OCI-LY1 (cell line): ENCODE results near the gene KLHL14.
A peak's percentile ranks its signal among the peaks of the same experiment; 100 is the strongest.

Experiments
- H2AFZ ChIP-seq: fragments of 200-600 bp; sonication (generic), shearing (Covaris generic); 2 replicates; pipeline ENCODE4 v1.6.0; 2014; ENCODE audit warnings: antibody characterized with exemption, mild to moderate bottlenecking, low read length
- H3F3A ChIP-seq: fragments of 200-600 bp; sonication (generic), shearing (Covaris generic); 2 replicates; pipeline ENCODE4 v1.6.0; 2014; ENCODE audit warnings: mild to moderate bottlenecking, antibody characterized with exemption, low read length, moderate library complexity; ENCODE audit not compliant: insufficient read depth
- H3K27ac ChIP-seq: fragments of 200-600 bp; sonication (generic); 2 replicates; pipeline ENCODE4 v1.5.1; 2014; ENCODE audit warnings: low read length, mixed run types, mild to moderate bottlenecking, low read depth; ENCODE audit not compliant: poor library complexity, severe bottlenecking
- H3K27me3 ChIP-seq: fragments of 200-600 bp; sonication (generic); 2 replicates; pipeline ENCODE4 v1.6.0; 2014; ENCODE audit warnings: antibody characterized with exemption, mild to moderate bottlenecking, low read length, moderate library complexity; ENCODE audit not compliant: insufficient read depth
- H3K36me3 ChIP-seq: fragments of 200-600 bp; sonication (generic); 2 replicates; pipeline ENCODE4 v1.6.1; 2014; ENCODE audit warnings: mild to moderate bottlenecking, antibody characterized with exemption, low read length, moderate library complexity, mixed read lengths; ENCODE audit not compliant: insufficient read depth
- H3K4me1 ChIP-seq: fragments of 200-600 bp; sonication (generic); 2 replicates; pipeline ENCODE4 v1.5.1; 2014; ENCODE audit warnings: mild to moderate bottlenecking, low read length, moderate library complexity; ENCODE audit not compliant: insufficient read depth, severe bottlenecking
- H3K4me2 ChIP-seq: fragments of 200-600 bp; sonication (generic), shearing (Covaris generic); 2 replicates; pipeline ENCODE4 v1.6.1; 2014; ENCODE audit warnings: low read length
- H3K4me3 ChIP-seq: fragments of 200-600 bp; sonication (generic); 2 replicates; pipeline ENCODE4 v1.5.1; 2014; ENCODE audit warnings: low read length, low read depth, mild to moderate bottlenecking, mixed read lengths; ENCODE audit not compliant: poor library complexity, severe bottlenecking
- H3K79me2 ChIP-seq: fragments of 200-600 bp; shearing (Covaris generic); 2 replicates; pipeline ENCODE4 v1.6.1; 2016; ENCODE audit warnings: mixed run types, low read length, mixed read lengths; ENCODE audit not compliant: insufficient read depth
- H3K9ac ChIP-seq: fragments of 200-600 bp; sonication (generic), shearing (Covaris generic); 2 replicates; pipeline ENCODE4 v1.6.1; 2014; ENCODE audit warnings: mild to moderate bottlenecking, low read length, mixed read lengths
- H3K9me2 ChIP-seq: fragments of 200-600 bp; sonication (generic), shearing (Covaris generic); 2 replicates; pipeline ENCODE4 v1.6.1; 2014; ENCODE audit warnings: low read depth, mild to moderate bottlenecking, low read length, mixed read lengths
- H3K9me3 ChIP-seq: fragments of 200-600 bp; shearing (Covaris generic); 2 replicates; pipeline ENCODE4 v1.6.1; 2014; ENCODE audit warnings: low read length, mixed read lengths
- H4K20me1 ChIP-seq: fragments of 200-600 bp; sonication (generic), shearing (Covaris generic); 2 replicates; pipeline ENCODE4 v1.6.0; 2016; ENCODE audit warnings: mild to moderate bottlenecking, low read length; ENCODE audit not compliant: insufficient read depth
- EZH2 ChIP-seq: fragments of 200-600 bp; sonication (generic), shearing (Covaris generic); IDR thresholded peaks from 2 replicates; pipeline ENCODE4 v1.8.0; 2017; ENCODE audit warnings: borderline replicate concordance, mixed run types, mild to moderate bottlenecking, antibody characterized with exemption, low read length, moderate library complexity, mixed read lengths
- TF ChIP-seq, protein P1 (sequence below): fragments of 200-600 bp; sonication (generic), shearing (Covaris generic); IDR thresholded peaks from 2 replicates; pipeline ENCODE4 v1.5.1; 2017; ENCODE audit warnings: mild to moderate bottlenecking, antibody characterized with exemption, low read length, moderate library complexity, mixed read lengths

The KLHL14 gene

GRCh38 chr18:32769071-32769585 lies 3.7 kb downstream of the KLHL14 start:
- H3K9me2 ChIP-seq: no peaks in the 10 kb centered on the region
- no peaks in the 10 kb centered on the region for H4K20me1 ChIP-seq
- H3K27me3 ChIP-seq: no peaks in the 10 kb centered on the region
- TF ChIP-seq, protein P1, sequence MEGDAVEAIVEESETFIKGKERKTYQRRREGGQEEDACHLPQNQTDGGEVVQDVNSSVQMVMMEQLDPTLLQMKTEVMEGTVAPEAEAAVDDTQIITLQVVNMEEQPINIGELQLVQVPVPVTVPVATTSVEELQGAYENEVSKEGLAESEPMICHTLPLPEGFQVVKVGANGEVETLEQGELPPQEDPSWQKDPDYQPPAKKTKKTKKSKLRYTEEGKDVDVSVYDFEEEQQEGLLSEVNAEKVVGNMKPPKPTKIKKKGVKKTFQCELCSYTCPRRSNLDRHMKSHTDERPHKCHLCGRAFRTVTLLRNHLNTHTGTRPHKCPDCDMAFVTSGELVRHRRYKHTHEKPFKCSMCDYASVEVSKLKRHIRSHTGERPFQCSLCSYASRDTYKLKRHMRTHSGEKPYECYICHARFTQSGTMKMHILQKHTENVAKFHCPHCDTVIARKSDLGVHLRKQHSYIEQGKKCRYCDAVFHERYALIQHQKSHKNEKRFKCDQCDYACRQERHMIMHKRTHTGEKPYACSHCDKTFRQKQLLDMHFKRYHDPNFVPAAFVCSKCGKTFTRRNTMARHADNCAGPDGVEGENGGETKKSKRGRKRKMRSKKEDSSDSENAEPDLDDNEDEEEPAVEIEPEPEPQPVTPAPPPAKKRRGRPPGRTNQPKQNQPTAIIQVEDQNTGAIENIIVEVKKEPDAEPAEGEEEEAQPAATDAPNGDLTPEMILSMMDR: no peak
- TF ChIP-seq EZH2: no peak
- peaks cover 68% of the 10 kb centered on the region for H3K4me1 ChIP-seq
- peaks cover 47% of the 10 kb centered on the region for H3K79me2 ChIP-seq
- H3K27ac ChIP-seq: peak overlapping the region; percentile 94
- no peaks in the 10 kb centered on the region for H3K9me3 ChIP-seq
- H3K4me2 ChIP-seq: peak overlapping the region; percentile 92
- no peak overlapping the region for H2AFZ ChIP-seq
- no peaks in the 10 kb centered on the region for H3K36me3 ChIP-seq
- H3K4me3 ChIP-seq: peak overlapping the region; percentile 75
- peak overlapping the region; percentile 90 for H3K9ac ChIP-seq
- H3F3A ChIP-seq: no peaks in the 10 kb centered on the region

DNA sequence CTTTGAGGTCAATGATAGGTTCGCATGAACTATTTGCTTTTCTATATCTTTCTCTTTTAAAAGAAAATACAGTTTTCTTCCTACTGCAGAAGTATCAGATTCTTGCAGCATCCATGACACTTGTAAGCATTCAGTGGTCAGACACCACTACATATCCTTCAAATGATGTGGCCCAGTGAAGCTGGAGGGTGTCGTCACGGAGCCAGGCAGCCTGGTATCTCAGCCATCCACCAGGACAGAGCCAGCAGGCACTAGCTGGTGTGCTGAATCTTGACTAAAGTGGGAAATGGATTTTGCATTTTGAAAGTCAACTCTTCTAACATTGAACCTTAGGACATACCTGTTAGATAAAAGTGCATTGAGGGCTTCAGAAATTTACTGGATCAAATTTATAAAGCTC lies 5.4 kb downstream of the KLHL14 start:
- H3K27ac ChIP-seq: peak overlapping the region; percentile 94
- peak overlapping the region; percentile 75 for H3K4me3 ChIP-seq
- no peak overlapping the region for H2AFZ ChIP-seq
- TF ChIP-seq, protein P1: no peak
- no peak for TF ChIP-seq EZH2
- peak overlapping the region; percentile 92 for H3K4me2 ChIP-seq
- no peaks in the 10 kb centered on the region for H3K36me3 ChIP-seq
- peaks cover 48% of the 10 kb centered on the region for H3K79me2 ChIP-seq
- no peaks in the 10 kb centered on the region for H3K9me3 ChIP-seq
- no peaks in the 10 kb centered on the region for H4K20me1 ChIP-seq
- H3K9ac ChIP-seq: peak overlapping the region; percentile 90; the same call in 1 of the 2 replicates
- H3K27me3 ChIP-seq: no peaks in the 10 kb centered on the region
- no peaks in the 10 kb centered on the region; the same call in 1 of the 2 replicates for H3F3A ChIP-seq
- H3K9me2 ChIP-seq: no peaks in the 10 kb centered on the region
- H3K4me1 ChIP-seq: peaks cover 68% of the 10 kb centered on the region

DNA sequence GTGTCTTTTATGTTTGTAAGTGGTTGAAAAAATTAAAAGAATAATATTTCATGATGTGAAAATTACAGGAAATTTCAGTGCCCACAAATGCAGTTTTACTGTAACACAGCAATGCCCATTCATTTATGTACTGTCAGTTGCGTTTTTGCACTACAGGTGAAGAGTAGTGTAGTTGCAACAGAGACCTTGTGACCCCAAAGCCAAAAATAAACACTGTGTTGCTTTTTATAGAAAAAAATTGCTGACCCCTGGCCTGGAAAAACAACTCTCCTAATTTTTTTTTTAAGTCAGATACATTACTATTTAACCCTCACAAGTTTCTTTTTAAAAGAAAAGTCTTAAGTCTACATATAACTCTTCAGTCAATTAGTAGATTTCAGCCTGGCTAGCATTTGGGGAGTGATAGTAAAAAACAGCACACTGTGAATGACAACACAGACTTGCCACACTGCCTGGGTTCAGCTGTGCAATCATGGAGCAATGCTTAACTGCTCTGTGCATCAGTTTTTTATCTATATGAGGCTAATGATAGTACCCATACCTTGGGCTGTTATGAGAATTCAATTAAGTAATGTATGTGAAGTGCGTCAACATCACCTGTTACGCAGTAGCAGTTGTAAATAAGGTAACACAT lies 8.1 kb downstream of the KLHL14 start:
- Histone ChIP-seq H3K36me3 (no peaks in the 10 kb centered on the region), H3F3A (peaks cover 17% of the 10 kb centered on the region), H2AFZ (no peak overlapping the region), H3K79me2 (peaks cover 51% of the 10 kb centered on the region), H3K27ac (no peak overlapping the region), H3K4me3 (no peak overlapping the region), H3K27me3 (no peaks in the 10 kb centered on the region), H3K4me2 (peak overlapping the region; percentile 92; the same call in 1 of the 2 replicates), H3K9me3 (no peaks in the 10 kb centered on the region), H3K4me1 (peaks cover 91% of the 10 kb centered on the region), H3K9me2 (no peaks in the 10 kb centered on the region), H3K9ac (no peak overlapping the region), H4K20me1 (no peaks in the 10 kb centered on the region)
- TF ChIP-seq, protein P1: no peak
- no peak for TF ChIP-seq EZH2
